Endothelial cell of umbilical vein (primary cell): ENCODE data around the gene AFG1L. TPM values are rescaled to one million over a fixed set of nuclear protein-coding genes. Genes with fewer than 3 reads are reported as not detected.

ENCODE experiments used
- BruUV-seq: library from RNA; stranded (reverse); fragments of 400-500 nt; replicated peaks from 2 replicates; lab custom pipeline; 2021; lab: Mats Ljungman, UMichigan
- CTCF ChIA-PET: fragments of 300-600, 350-600 bp; sonication (Branson Sonifier 250); formaldehyde crosslinking; loops from one replicate; lab custom pipeline; 2021; ENCODE audit warnings: antibody characterized with exemption, inconsistent platforms; lab: Charles Lee
- POLR2A ChIA-PET: fragments of 300-600, 350-600 bp; sonication (Branson Sonifier 250); formaldehyde crosslinking; loops from one replicate; lab custom pipeline; 2021; ENCODE audit warnings: antibody characterized with exemption, inconsistent platforms; lab: Charles Lee
- DNase-seq: peaks from one replicate; pipeline ENCODE4 v3.0.0-alpha.2; 2011; ENCODE audit warnings: low read depth, low spot score
- FAIRE-seq: peaks from 2 replicates; lab custom pipeline; 2011; peaks lifted over from hg19 to GRCh38; lab: Jason Lieb, UNC
- H2AFZ ChIP-seq: 2 replicates; pipeline ENCODE4 v1.6.0; 2012; ENCODE audit warnings: low read depth, low read length, control low read depth, inconsistent platforms
- H3K27ac ChIP-seq: 2 replicates; pipeline ENCODE4 v1.5.1; 2011; ENCODE audit warnings: low read depth, mild to moderate bottlenecking, control low read depth, low read length, moderate library complexity; ENCODE audit not compliant: insufficient read depth
- H3K27me3 ChIP-seq, 2 experiments: 2 replicates each; pipeline versions ENCODE4 v1.6.0 to v1.6.1; 2011; ENCODE audit warnings: low read length in 2 of 2, mixed read lengths in 1 of 2; ENCODE audit not compliant: control insufficient read depth in 2 of 2, insufficient read depth in 2 of 2
- H3K36me3 ChIP-seq, 2 experiments: 2 replicates in 1 of 2; 3 replicates in 1 of 2; pipeline ENCODE4 v1.5.1; 2011; ENCODE audit warnings: low read length in 2 of 2, mild to moderate bottlenecking in 1 of 2, moderate library complexity in 1 of 2; ENCODE audit not compliant: control insufficient read depth in 2 of 2, insufficient read depth in 2 of 2; ENCODE audit errors: extremely low read depth in 1 of 2
- H3K4me1 ChIP-seq: 3 replicates; pipeline ENCODE4 v1.5.1; 2011; ENCODE audit warnings: mild to moderate bottlenecking, low read length; ENCODE audit not compliant: control insufficient read depth, insufficient read depth; ENCODE audit errors: extremely low read depth
- H3K4me2 ChIP-seq: 2 replicates; pipeline ENCODE4 v1.6.1; 2011; ENCODE audit warnings: low read length, control low read depth, mixed read lengths; ENCODE audit not compliant: insufficient read depth
- H3K4me3 ChIP-seq, 3 experiments: fragments of 200-600 bp in 1 of 3; sonication (generic), shearing (Covaris generic) in 1 of 3; replicated peaks in 1 of 3; 2 replicates each; pipeline ENCODE4 v1.5.1; 2011 to 2016; ENCODE audit warnings: control low read depth in 3 of 3, low read length in 3 of 3, mild to moderate bottlenecking in 2 of 3, inconsistent platforms in 1 of 3, low read depth in 1 of 3, moderate library complexity in 1 of 3; ENCODE audit not compliant: insufficient read depth in 1 of 3
- H3K79me2 ChIP-seq: 2 replicates; pipeline ENCODE4 v1.6.0; 2012; ENCODE audit warnings: low read length, inconsistent platforms; ENCODE audit not compliant: control insufficient read depth, insufficient read depth
- H3K9ac ChIP-seq: replicated peaks from 2 replicates; pipeline ENCODE3; 2011; ENCODE audit warnings: low read length, control low read depth; ENCODE audit not compliant: insufficient read depth; ENCODE audit errors: extremely low read depth
- H3K9me1 ChIP-seq: replicated peaks from 3 replicates; pipeline ENCODE4 v1.6.0; 2011; ENCODE audit warnings: mild to moderate bottlenecking, low read length; ENCODE audit not compliant: control insufficient read depth, insufficient read depth; ENCODE audit errors: extremely low read depth
- H3K9me3 ChIP-seq: replicated peaks from 2 replicates; pipeline ENCODE4 v1.5.1; 2012; ENCODE audit warnings: low read length, inconsistent platforms; ENCODE audit not compliant: control insufficient read depth, insufficient read depth
- H4K20me1 ChIP-seq: replicated peaks from 2 replicates; pipeline ENCODE3; 2011; ENCODE audit warnings: mild to moderate bottlenecking, low read length; ENCODE audit not compliant: control insufficient read depth, insufficient read depth; ENCODE audit errors: extremely low read depth
- FOS ChIP-seq: IDR thresholded peaks from 2 replicates; pipeline ENCODE4 v1.6.1; 2011; ENCODE audit warnings: mild to moderate bottlenecking, low read length, moderate library complexity, borderline replicate concordance; ENCODE audit not compliant: insufficient read depth
- MAX ChIP-seq: IDR thresholded peaks from 2 replicates; pipeline ENCODE4 v1.6.1; 2011; ENCODE audit not compliant: insufficient read depth, insufficient read length
- MYC ChIP-seq: IDR thresholded peaks from one replicate; pipeline ENCODE4 v1.6.1; 2011; ENCODE audit warnings: mild to moderate bottlenecking, low read depth, low read length
- POLR2AphosphoS5 ChIP-seq: IDR thresholded peaks from 2 replicates; pipeline ENCODE4 v1.6.1; 2012; ENCODE audit warnings: low read depth, mild to moderate bottlenecking, control low read depth, low read length, moderate library complexity; ENCODE audit not compliant: insufficient read depth
- dilution Hi-C: fragments of 300-500 bp; cut with MboI; formaldehyde crosslinking; loops from one replicate; pipeline ENCODE4 v1.15.0; 2019; ENCODE audit warnings: low sequenced_read_pairs; ENCODE audit not compliant: extremely low pct_ligation_motif_present
- intact Hi-C: fragments of 100-400 bp; cut with micrococcal nuclease; formaldehyde crosslinking; loops from one replicate; pipeline ENCODE4 v1.10.0; 2022
- polyA plus RNA-seq, 4 experiments: library from polyadenylated mRNA; depleted of rRNA in 3 of 4; stranded (reverse) in 3 of 4; unstranded in 1 of 4; fragments of >200 nt; gene quantifications; 2 replicates each; pipeline versions ENCODE4 v1.2.1 to v1.2.3, GENCODE V29; 2011 to 2012; ENCODE audit warnings: missing spikeins in 1 of 4
- total RNA-seq: library from RNA; stranded (reverse); gene quantifications from 2 replicates; pipeline ENCODE4 v1.2.3, GENCODE V29; 2021

AFG1L gene
- total and polyA plus RNA-seq, 2 donors (not counting 3 experiments of a cell fraction or from before 2014, with no cell fraction given), result 1.0 to 6.2 TPM

- CTCF ChIA-PET, result interaction anchor here (2.4 to 3.2 kb wide), 2 partner anchors 8 to 20 kb away, joined by 7 to 19 read pairs; no protein-coding TSS in a partner anchor
- dilution Hi-C loops (no loop called here), intact Hi-C loops (loop anchor here (10.0 kb wide), 1 partner anchor 1617 kb away; the partner anchor contains the start of gene CDC40)
- DNase-seq, result no peak
- H3K9me3 ChIP-seq, result no peaks in the 10 kb centered on the region
- no peak overlapping the region for H3K4me3 ChIP-seq
- H3K79me2 ChIP-seq, result peaks cover 16% of the 10 kb centered on the region
- H3K9me1 ChIP-seq, result no peaks in the 10 kb centered on the region
- H3K36me3 ChIP-seq, result peaks cover 0 to 2% of the 10 kb centered on the region in 2 experiments
- FAIRE-seq, result no peak
- peaks cover 34% of the 10 kb centered on the region for H3K4me1 ChIP-seq
- POLR2A ChIA-PET, result no interaction called here
- no TSS peak for BruUV-seq
- H3K9ac ChIP-seq, result no peak overlapping the region
- TF ChIP-seq MYC (no peak), FOS (no peak), MAX (no peak), POLR2AphosphoS5 (no peak)
- H2AFZ ChIP-seq, result no peak overlapping the region
- H4K20me1 ChIP-seq, result no peaks in the 10 kb centered on the region
- no peak overlapping the region for H3K27ac ChIP-seq
- no peak overlapping the region for H3K4me2 ChIP-seq
- H3K27me3 ChIP-seq, result no peaks in the 10 kb centered on the region
Measured at GRCh38 chr6:108568101-108568500, 273.2 kb downstream of the AFG1L start.

GRCh38 chr6:108568551-108569305 is 273.9 kb downstream of the AFG1L start:
- BruUV-seq, result no TSS peak
- Histone ChIP-seq H3K9me1 (no peaks in the 10 kb centered on the region), H3K9ac (no peak overlapping the region), H3K9me3 (no peaks in the 10 kb centered on the region), H3K36me3 (peaks cover 0 to 2% of the 10 kb centered on the region in 2 experiments), H3K27me3 (no peaks in the 10 kb centered on the region), H3K27ac (no peak overlapping the region), H3K4me2 (no peak overlapping the region), H4K20me1 (no peaks in the 10 kb centered on the region), H3K4me1 (peaks cover 27% of the 10 kb centered on the region), H3K4me3 (no peak overlapping the region), H2AFZ (no peak overlapping the region), H3K79me2 (peaks cover 14% of the 10 kb centered on the region)
- DNase-seq (no peak), FAIRE-seq (no peak)
- no peak for TF ChIP-seq POLR2AphosphoS5
- ChIA-PET POLR2A (no interaction called here), CTCF (interaction anchor here (0.7 to 2.4 kb wide), 2 partner anchors 20 to 29 kb away, joined by 3 to 7 read pairs; no protein-coding TSS in a partner anchor)
- intact Hi-C loops (loop anchor here (10.0 kb wide), 1 partner anchor 1616 kb away; the partner anchor contains the start of gene CDC40), dilution Hi-C loops (no loop called here)
